Endometrium (tissue), 2 donors: ENCODE results near the gene NFIC.
"Not testable (repeated sequence)": the region's sequence is repeated elsewhere in the genome, so short reads cannot be mapped to it uniquely, and the experiment has no call there.

ENCODE experiments used
- FAIRE-seq: peaks from 2 replicates; lab custom pipeline; 2012; peaks lifted over from hg19 to GRCh38; lab: Jason Lieb, UNC
- donor health status: control.
- donor health status: control.

NFIC gene

DNA sequence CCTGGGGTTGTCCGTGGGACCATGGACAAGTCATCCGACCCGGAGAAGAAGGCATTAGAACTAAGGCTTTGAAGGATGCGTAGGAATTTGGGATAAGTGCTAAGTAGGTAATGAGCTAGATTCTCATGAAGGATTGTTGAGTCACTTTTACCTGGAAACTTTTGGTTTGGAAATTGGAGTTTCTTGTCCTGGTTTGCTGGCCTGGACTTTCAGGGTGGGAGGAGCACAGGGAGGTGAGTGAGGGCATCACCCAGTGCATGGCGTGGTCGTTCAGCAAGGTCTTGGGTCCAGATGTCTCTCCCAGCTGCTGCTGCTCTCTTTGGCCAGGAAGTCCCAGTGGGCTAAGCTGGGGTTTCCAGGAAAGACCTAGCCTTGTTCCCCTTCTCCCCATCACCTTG lies 7.6 kb downstream of the NFIC start:
- no peak for FAIRE-seq

DNA sequence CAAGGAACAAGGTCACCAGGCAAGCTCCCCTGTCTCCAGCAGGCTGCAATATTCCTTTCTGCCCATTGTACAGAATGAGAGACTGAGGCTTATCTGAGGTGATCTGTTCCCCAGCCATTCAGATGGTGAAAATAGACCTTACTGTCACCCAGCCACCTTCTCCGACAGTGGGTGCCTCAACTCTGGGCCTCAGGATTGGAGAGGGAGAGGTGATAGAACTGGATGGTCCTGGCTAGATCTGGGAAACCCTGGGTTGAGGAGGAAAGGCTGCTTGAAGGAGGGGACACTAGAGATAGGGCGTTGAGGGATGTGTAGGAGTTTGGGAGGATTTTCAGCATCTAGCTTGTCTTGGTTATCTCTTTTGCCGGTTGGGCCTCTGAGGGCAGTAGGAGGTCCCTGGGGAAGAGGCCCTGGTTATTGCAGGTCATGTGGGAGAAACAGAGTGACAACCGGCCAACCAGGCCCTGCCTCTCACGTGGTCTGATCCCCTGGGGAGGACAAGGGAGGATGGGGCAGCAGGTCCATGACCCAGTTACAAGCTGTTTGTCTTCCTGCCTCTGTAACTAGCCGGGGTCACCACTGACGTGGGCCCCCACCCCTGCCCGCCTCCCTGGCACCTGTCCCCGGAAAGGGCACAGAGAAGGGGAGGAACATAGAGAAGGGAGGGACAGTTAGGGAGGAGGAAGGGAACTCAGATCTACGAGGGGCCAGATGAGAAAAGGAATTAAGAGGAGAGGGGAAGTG lies 8.2 kb downstream of the NFIC start:
- no peak for FAIRE-seq

DNA sequence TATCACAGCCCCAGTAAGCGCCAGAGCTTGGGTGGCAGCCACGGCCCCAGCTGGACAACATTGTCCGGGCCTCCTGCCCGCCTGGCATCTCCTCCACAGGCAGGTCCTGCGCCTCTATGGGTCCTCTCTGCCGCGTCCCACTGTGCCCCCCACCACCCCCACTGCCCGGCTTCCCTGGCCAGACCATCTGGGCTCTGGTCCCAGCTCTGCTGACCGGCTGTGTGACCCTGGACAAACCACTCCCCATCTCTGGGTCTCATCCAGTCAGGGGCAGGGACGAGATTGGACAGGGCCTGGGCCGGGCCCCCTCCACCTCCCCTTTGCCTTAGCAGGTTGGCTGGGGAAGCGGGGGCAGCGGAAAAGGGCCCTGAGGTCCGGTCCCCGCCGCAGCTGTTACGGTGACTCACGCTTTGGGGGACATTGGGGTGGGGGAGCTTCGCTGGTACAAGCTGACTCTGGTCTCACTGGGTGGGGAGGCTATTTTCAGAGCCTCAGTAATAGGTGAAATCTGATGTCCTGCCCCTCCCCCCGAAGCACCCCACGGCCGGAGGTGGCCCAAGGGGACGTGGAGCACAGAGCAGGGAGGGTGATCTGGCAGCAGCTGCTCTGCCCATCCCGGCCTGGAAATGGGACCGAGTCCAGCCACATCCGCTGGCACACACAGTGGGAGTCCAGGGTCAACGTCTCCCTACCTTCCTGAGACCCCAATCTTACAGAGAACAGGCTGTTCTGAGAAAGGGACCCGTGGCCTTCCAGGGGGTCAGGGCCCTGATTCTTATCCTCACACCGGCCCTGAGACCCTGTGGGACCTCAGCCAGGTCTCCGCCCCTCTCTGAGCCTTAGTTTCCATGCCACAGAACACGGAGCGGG lies 9.1 kb downstream of the NFIC start:
- FAIRE-seq, result no peak

DNA sequence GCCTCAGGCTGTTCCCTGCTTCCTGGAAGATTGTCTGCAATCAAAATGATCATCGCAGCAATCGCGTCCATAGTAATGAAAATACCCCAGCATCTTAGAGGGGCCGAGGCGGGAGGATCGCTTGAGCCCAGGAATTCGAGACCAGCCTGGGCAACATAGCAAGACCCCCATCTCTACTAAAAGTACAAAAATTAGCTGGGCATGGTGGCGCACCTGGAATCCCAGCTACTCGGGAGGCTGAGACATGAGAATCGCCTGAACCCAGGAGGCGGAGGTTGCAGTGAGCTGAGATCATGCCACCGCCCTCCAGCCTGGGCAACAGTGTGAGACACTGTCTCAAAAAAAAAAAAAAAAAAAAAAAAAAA lies 9.7 kb downstream of the NFIC start:
- FAIRE-seq, result not testable (repeated sequence)

DNA sequence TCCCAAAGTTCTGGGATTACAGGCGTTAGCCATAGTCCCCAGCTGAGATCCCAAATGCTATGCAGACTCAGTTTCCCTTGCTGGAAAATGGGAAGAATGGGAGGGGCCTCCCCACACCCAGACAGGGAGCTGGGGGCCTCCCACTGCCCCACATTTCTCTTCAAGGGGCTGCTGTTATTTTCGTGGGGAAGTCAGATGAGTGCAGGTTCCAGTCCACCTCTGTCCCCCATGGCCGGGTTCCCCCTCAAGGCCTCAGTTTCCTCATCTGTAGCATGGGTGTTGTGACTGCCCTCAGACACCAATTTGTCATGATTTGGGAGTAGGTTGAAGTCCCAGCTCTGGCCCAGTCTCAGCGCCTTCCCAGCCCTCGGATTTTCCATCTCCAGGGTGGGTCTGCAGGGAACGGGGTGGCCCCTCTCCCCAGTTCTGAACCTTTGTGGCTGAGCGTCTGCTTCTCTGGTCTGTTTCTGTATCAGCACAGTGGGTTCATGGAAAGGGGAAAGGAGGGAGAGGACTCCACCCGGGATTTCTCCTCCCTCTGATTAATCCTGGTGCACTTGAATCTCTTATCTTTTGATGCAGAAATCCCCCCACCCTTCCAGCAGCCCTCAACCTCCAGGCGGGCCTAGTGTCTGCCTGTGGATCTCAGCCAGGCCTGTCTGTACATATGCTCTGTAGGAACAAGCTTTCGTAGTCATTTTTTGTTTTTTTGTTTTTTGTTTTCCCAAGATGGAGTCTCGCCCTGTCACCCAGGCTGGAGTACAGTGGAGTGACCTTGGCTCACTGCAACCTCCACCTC lies 12.2 kb downstream of the NFIC start:
- no peak for FAIRE-seq

DNA sequence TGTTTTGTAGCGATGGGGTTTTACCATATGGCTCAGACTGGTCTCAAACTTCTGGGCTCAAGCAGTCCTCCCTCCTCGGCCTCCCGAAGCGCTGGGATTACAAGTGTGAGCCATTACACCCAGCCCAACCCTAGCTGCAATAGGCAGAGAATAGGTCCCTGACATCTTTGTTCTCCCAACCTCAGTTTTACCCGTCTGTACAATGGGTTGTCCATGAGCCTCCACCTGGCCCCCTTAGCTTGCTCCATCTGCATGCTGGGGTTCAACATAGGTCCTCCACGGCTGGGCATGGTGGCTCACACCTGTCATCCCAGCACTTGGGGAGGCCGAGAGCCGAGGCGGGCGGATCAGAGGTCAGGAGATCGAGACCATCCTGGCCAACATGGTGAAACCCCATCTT lies 14.4 kb downstream of the NFIC start:
- FAIRE-seq, result no peak

DNA sequence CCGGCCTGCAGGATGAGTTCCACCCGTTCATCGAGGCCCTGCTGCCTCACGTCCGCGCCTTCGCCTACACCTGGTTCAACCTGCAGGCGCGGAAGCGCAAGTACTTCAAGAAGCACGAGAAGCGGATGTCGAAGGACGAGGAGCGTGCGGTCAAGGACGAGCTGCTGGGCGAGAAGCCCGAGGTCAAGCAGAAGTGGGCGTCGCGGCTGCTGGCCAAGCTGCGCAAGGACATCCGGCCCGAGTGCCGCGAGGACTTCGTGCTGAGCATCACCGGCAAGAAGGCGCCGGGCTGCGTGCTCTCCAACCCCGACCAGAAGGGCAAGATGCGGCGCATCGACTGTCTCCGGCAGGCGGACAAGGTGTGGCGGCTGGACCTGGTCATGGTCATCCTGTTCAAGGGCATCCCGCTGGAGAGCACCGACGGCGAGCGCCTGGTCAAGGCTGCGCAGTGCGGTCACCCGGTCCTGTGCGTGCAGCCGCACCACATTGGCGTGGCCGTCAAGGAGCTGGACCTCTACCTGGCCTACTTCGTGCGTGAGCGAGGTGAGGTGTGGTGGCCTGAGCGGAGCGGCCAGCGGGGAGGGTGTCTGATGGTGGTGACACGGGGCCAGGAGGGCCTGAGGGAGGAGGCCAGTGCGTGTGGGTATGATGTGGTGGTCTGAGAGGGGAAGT lies 15.5 kb downstream of the NFIC start:
- no peak for FAIRE-seq

DNA sequence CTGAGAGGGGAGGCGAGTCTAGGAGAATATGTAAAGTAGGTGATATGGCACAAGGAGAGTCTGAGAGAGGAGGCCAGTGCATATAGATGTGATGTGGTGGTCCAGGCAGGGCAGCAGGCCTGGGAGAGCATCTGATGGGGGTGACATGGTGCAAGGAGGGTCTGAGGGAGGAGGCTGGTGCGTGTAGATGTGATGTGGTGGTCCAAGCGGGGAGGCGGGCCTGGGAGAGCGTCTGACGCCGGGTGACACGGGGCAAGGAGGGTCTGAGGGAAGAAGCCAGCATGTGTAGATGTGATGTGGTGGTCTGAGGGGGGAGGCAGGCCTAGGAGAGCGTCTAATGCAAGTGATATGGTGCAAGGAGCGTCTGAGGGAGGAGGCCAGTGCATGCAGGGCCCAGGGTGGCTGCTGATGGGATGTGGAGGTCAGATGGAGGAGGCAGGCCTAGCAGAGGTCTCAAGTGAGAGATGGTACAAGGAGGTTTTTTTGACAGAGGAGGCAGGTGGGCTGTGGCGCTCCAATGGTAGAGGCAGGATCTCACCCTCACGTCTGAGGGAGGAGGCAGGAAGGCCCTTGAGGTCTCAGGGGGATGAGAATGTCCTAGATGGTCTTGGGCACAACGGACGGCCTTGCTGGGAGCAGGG lies 16.2 kb downstream of the NFIC start:
- no peak for FAIRE-seq

DNA sequence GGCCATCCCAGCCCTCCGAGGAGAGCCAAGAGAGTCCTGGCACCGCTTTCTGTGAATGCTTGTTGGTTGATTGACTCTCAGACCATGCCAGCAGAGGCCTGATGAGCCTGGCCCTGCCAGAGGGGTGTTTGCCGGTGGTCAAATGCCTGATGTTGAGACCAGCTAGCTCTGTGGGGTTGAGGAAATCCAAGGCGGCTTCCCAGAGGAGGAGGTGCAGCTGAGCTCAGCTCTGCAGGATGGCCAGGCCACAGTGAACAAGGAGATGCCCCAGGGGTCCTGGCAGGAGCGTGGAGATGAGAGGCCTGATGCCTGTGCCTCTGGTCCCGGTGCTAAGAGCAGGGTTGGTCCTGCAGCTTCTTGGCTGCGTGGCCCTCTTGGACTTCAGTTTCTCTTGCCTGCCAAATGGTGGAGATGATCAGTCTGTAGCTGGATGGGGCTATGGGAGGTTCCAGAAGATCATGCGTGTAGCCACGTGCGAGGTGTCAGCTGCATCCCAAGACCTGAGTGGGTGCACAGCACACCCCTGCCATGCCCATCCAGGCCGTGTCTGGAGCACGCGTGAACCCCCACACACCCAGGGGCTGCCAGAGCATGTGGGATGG lies 16.8 kb downstream of the NFIC start:
- no peak for FAIRE-seq

DNA sequence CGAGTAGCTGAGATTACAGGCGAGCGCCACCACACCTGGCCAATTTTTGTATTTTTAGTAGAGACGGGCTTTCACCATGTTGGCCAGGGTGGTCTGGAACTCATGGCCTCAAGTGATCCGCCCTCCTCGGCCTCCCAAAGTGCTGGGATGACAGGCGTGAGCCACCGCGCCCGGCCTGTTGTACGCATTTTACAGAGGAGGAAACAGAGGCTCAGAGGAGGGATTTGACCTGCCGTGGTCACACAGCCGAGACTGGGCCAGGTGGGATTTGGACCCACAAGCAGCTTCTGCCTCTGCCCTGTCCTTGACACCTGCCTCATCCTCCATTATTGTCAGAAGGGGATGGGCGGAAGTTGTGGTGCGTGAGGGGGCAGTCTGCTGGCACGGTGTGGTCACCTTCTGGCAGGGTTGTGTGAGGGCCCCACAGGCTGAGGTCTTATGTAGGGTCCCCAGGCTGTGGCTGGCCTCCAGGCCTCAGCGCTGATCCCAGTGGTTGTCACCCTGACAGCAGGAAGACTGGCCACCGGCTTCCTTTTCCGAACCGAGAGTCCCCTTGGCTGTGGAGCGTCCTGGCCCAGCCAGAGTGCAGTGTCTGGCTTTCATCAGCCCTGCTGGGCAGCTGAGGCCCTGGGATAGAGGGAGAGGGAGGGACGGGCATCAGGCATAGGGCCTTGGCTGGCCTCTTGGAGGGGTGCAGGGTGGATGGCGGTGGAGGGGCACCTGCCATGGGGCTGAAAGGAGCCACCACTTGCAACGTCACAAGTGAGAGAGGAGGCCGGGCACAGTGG lies 20.3 kb downstream of the NFIC start:
- FAIRE-seq, result no peak

DNA sequence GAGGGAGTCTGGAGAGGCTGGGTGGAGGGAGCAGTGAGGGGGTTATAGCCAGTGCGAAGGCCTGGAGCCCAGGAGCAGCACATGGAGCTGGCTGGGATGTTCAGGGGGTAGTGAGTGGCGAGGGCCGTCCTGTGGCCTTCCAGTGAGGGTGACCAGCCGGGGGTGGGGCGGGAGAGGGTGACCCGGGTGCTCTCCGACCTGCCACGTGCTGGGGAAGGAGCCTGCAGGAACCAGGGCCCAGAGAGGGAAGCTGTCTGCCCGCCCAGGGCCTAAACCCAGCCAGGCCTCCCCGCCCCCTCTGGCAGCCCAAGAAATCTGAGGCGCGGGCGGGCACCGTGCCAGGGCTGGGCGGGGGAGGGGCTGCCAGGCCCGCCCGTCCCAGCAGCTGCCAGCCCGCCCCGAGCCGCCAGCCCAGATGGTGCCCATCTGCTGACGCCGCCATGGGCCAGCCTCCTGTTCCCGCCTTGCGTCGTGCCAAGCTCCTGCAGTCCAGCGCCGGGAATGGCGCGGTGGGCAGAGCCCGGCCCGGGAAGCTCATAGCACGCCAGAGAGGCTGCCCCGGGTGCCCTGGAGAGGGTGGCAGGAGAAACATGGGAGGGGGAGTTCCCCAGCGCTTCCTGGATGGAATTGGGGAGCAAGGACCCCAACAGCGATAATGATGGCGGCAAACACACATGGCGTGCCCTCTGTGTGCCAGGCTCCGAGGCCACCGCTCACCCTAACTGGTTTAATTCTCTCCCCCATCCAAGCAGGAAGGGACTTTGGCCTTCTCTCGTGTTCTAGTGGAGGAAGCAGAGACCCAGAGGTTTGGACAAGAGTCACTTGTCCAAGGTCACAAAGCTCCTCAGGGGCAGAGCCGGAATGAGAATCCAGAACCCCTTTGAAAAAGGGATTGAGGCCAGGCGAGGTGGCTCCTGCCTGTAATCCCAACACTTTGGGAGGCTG lies 21.5 kb downstream of the NFIC start:
- FAIRE-seq, result no peak

DNA sequence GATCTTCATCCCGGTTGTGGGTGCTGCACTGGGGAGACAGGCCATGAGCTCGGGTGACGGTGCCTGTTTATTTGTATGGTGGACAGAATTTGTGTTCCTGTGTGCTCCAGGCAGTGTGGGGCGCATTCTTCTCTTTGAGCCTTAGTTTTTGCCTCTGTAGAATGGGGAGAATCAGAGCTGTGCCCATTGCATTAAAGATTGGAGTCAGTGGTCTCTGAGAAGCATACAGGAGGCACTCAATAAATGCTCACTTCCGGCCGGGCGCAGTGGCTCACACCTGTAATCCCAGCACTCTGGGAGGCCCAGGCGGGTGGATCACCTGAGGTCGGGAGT lies 23.0 kb downstream of the NFIC start:
- FAIRE-seq, result no peak

DNA sequence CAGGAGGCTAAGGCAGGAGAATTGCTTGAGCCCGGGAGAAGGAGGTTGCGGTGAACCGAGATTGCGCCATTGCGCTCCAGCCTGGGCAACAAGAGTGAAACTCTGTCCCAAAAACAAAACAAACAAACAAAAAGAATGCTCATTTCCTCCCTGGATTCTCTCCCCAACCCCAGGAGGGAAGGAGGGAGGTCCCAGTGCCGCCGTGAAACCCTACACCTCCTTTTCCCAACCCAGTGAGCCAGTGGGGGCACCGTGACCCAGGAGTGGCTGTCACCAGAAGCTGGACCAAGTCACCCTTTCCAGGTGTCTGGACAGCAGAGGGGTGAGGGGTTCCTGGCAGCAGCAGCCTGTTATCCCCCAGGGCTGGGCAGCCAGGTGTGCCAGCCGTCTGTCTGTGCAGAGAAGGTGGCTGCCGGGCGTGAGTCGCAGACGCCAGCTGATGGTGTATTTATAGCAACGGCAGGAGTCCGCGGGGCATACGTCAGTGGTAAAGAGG lies 23.5 kb downstream of the NFIC start:
- FAIRE-seq, result peak; percentile 82

DNA sequence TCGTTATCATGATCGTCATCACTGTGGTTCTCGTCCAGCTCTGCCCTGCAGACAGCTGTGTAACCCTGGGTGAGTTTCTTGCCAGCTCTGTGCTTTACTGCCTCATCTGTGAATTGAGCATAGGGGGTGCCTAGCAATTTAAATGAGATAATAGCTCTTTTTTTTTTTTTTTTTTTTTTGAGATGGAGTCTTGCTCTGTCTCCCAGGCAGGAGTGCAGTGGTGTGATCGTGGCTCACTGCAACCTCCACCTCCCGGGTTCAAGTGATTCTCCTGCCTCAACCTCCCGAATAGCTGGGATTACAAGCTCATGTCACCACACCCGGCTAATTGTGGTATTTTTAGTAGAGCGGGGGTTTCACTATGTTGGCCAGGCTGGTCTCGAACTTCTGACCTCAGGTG lies 25.5 kb downstream of the NFIC start:
- FAIRE-seq, result not testable (repeated sequence)

DNA sequence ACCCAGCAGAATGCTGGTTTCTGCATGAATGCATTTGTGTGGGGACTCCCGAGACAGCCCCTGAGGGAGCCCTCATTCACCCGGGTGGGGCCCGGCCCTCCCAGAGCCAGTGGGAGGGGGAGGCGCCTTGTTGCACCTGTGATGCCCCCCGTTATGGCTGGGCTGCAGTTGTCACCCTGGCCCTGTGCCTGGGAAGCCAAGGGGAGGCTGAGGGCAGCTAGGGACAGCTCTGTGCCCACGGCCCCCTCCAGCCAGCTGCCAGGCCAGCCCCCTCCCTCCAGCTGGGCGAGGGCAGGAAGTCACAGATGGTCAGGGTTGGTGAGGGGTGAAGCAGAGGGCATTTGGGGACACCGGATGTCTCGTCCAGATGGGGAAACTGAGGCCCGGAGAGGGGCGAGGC lies 26.1 kb downstream of the NFIC start:
- no peak for FAIRE-seq

DNA sequence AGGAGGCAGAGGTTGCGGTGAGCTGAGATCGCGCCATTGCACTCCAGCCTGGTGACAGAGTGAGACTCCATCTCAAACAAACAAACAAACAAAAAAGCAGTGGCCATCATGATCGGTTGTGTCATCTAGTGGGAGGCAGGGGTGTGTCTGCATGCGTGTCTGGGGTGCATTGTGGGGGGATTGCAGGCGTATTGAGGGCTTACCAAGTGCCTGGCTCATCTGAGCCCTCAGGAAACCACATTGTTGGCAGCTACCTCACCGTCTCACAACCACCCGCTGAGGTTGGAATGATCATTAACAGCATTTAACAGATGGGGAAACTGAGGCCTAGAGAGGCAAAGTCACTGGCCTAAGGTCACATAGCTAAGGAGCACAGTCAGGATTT lies 30.5 kb downstream of the NFIC start:
- no peak for FAIRE-seq

DNA sequence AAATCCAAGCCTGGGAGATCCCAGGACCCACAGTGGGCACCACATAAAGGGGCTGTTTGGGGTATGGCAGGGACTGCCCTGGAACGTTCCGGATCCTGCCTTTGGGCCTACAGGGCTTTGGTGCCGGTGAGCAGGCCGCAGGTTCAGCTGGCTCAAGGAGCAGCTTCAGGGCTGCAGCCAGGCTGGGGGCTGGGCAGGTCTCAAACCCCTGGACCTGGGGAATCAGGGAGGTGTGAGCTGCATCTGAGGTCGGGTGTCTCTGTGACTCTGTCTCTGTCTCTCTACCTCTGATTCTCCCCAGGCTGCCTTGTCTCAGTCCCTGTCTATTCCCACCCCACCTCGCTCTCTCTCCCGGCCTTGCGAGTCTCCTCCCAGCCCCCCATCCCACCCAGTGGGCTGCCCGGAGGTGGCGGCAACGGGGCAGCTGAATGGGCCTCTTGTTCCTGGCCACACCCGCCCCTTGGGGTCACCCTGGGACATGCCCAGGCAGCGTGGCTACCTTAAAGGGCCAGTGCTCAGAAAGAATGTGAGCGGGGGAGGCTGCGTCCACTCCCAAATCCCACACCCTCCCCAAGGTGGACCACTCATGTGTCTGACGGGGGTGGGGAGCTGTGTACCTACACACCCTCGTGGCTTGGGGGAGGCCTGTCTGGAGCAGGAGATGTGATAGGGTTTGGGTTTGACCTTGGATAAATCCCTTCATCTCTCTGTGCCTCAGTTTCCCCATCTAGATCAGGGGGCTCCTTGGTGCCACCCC lies 31.1 kb downstream of the NFIC start:
- FAIRE-seq, result no peak

DNA sequence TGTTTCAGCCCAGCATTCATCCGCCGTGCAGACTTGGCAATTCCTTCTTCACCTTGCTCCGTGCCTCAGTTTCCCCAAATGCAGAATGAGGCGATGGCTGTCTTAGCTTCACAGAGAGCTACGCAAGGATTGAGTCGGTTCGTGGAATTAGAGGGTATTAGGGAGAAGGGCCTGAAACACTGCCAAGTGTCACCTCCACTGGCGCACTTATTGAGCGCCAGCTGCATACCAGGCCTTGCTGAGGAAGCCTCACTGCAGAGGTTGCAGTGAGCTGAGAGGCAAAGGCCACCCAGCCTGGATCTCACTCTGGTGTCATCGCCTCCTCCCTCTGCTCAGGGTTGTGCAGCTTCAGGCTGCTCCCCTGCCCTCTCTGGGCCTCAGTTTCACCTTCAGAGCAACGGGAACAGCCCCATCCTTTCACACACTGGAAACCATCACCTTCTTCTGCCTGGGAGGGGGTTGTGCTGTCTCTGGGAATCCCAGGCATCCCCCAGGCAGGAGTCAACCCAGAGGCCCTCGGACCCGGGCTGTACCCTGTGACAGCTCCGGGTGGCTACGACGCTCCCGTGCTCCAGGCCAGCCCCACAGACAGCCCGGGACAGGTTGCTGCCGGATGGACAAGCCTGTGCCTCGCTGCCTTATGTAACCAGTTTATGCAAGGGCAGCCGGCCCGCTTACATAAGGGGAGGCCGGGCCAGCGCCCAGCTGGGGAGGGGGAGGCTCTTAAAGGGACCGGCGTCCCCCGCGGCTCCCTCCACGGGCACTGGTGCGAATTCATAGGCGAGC lies 31.9 kb downstream of the NFIC start:
- FAIRE-seq, result no peak
